Renal cortex interstitium (tissue), 11 donors: ENCODE results near the gene RAN. TPM values are rescaled to one million over a fixed set of nuclear protein-coding genes. Genes with fewer than 3 reads are reported as not detected.
A peak's percentile ranks its signal among the peaks of the same experiment; 100 is the strongest.
"Not testable (repeated sequence)": the region's sequence is repeated elsewhere in the genome, so short reads cannot be mapped to it uniquely, and the experiment has no call there.

Source experiments
- DNase-seq, 11 donors: peaks; one replicate each; pipeline ENCODE4 v3.0.0-alpha.2; 2013; ENCODE audit warnings: low read depth in 9 of 11, low spot score in 4 of 11; ENCODE audit errors: extremely low read depth in 1 of 11
- polyA plus RNA-seq, 3 donors: library from polyadenylated mRNA; unstranded; fragments of 120-200 nt; gene quantifications; one replicate each; pipeline ENCODE4 v1.2.1, GENCODE V29; 2013; ENCODE audit not compliant: insufficient read length in 3 of 3

Gene RAN
- polyA plus RNA-seq, 3 donors: 533 to 711 (median 697) TPM

DNA sequence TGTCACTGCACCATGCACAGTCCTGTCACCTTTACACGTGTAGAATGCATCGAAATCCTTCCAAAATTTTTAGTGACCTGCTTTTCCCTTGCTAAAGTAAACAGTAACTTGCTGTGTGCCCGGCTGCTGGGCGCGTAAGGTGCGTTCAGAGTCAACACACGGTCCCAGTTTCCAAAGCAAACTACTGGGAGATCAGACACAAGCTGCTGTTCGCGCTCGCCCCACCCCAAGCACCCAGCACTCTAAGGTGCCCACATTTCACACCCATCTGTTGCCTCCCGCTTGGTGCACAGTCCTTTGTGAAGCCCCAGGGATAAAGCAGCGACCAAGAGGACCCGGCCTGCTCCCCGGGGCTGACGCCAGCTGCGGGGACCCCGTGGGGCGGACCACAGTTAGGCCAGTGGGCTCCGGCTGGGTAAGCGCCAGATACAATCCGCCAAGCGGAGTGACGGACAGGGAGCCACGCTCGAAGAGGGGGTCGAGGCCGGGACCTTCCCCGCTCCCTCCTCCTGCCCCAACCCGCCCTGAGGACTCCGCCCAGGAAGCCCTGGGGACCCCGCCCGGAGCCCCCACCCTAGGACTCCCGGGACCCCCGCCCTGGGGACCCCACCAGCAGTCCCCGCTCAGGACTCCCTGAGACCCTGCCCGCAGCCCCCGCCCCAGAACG is 33.4 kb upstream of the RAN start:
- DNase-seq: no peak

DNA sequence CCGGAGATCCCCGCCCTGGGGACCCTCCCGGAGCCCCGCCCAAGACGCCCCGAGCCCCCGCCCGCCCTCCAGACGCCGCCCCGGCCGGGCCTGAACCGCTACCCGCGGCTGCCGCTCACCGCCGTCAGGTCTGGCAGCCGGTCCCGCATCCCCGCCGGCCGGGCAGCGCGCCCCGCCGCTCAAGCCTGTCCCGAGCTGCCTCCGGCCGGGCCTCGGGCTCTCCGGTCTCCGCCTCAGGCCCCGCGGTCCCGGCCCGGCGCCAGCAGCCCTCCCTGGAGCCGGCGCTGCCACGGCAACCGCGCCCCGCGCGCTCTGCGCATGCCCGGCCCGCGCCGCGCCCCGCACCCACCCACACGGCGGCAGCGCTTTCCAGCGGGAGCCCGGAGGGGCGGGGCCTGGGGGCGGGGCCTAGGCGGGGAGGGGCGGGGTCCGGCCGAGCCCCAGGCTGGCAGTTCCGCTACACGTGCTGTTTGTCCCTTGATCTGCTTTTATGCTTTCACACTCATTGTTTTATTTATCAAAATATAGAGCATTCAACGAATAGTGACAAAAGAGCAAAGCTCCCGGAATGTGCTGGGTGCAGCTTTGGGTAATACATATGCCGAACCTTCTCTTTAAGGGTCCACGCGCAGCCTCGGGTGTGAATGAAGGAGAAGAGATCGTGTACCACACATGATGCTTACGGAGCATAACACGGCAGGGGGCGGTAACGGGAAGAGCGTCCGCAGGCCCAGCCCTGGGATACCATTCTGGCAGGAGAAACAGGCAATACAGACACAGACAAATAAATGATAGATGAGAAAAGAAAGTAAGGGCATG is 32.7 kb upstream of the RAN start, which contains the start of gene STX2:
Gene STX2, minus strand, starts transcription at position 300 of the 819 bp plus-strand sequence. Its CDS starts 151 bp downstream, at position 149.
- peak in 9 of 11 donors; percentile 55 to 81 (median 78) for DNase-seq

DNA sequence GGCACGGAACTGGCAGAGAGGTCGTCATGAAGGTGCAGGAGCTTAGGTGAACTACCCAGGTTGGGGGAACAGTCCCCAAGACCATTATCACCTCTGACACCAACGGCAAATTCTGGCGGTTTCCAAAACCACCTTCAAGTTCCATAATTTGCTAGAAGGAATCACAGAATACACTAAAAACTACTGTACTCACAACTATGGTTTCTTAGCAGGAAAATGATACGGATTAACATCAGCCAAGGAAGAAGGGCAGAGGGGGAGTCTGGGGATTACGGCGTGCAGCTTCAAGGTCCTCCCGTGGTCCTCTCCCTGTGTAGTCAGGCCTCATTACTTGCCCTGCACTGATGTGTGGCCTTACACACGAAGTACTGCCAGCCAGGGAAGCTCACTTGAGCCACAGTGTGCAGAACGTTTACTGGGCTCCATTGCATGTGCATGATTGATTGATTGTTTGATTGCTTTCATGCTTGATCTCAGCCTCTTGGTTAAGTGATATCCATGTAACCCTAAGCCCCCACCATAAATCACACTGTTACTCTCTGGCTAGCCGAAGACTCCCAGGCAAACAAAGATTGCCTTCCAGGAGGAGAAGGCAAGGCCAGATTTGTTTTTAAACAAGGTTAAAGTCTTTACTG is 32.0 kb upstream of the RAN start:
- peak in 5 of 11 donors; percentile 39 to 75 (median 58) for DNase-seq

- DNase-seq: no peak
These were observed 25.5 kb upstream of the RAN start for GRCh38 chr12:130846369-130846768.

DNA sequence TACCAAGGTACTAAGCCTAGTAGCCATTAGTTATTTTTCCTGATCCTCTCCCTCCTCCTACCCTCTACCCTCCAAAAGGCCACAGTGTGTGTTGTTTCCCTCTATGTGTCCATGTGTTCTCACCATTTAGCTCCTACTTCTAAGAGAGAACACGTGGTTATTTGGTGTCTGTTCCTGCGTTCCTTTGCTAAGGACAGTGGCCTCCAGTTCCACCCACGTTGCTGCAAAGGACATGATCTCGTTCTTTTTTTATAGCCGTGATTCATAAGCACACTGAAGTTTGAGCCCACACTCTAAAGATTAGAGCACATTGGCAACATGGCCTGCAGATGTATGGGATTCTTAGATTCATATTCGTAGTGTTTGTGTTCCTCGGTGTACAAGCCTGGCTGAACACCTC is 24.8 kb upstream of the RAN start:
- DNase-seq: no peak

DNA sequence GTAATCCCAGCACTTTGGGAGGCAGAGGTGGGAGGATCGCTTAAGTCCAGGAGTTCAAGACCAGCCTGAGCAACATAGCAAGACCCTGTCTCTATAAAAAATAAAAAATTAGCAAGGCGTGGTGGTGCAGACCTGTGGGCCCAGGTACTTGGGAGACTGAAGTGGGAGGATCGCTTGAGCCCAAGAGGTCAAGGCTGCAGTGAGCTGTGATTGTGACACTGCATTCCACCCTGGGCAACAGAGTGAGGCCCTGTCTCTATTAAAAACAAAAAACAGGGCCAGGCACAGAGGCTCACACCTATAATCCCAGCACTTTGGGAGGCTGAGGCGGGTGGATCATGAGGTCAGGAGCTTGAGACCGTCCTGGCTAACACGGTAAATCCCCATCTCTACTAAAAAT is 23.8 kb upstream of the RAN start:
- DNase-seq: not testable (repeated sequence)

- DNase-seq: not testable (repeated sequence)
These were observed 23.0 kb upstream of the RAN start for GRCh38 chr12:130848785-130849305.

DNA sequence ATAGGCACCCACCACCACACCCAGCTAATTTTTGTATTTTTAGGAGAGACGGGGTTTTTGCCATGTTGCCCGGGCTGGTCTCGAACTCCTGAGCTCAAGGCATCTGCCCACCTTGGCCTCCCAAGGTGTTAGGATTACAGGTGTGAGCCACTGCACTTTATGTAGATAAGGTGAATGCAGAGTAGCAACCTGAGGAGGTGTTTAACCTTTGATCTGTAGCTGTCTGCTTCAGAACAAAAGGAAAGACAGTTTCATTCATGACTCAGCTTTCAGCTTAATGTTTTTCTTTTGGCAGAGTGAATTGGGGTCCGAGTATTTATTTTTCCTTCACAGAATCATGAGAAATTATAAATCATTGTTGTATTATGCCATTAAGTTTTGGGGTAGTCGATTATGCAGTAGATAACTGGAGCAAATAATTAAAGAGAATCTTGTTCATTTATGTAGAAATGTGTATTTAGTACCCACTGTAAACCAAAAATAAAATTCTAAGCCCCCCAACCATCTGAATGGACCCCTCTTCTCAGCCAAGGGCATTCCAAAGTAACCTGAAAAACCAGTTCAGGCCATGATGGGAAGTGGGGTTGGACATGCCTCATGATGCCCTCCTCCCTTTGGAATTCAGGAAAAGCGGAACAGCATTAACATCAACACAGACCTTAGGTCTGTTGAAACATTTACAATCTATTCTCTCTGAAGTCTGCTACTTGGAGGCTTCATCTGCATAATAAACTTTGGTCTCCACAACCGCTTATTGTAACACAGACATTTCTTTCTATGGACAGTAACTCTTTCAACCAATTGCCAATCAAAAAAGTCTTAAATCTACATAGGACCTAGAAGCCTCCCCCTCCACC is 22.1 kb upstream of the RAN start:
- peak in 3 of 11 donors; percentile 63 to 80 (median 77) for DNase-seq

- DNase-seq: no peak
These were observed 21.3 kb upstream of the RAN start for GRCh38 chr12:130850418-130851021.

DNA sequence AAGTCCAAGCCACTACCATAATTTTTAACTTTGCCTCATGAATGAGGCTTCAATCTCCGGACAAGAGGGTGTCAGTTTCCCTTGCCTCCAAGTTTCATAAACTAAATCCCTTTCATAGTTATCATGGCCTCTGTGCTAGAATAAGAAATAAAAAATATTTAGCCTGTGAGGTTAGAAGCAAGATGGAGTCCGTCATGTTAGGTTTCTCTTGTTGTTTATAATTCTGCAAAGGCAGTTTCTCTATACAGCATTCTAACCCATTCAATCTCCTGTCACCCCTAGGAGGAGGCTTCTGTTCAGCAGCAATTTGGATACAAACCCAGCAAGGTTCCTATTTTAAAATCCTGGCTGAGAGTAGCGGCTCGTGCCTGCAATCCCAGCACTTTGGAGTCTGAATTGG is 15.8 kb upstream of the RAN start:
- DNase-seq: no peak

DNA sequence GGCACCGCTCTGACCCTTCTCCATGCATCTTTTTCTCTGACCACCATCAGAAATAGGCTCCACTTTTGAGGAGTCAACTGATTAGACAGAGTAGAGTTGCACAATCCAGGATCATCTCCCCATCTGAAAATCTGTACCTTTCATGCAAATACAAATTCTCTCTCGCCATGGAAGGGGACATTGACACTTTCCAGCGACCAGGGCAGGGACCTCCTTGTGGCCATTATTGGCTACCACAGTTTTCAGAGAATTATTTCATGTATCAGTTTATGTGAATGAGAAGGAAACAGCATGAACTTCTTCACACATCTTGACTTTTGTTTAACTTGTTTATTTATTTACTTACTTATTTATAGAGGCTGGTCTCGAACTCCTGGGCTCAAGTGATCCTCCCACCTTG is 13.8 kb upstream of the RAN start:
- no peak for DNase-seq

- no peak for DNase-seq
These were observed 12.7 kb upstream of the RAN start for GRCh38 chr12:130859161-130859560.

DNA sequence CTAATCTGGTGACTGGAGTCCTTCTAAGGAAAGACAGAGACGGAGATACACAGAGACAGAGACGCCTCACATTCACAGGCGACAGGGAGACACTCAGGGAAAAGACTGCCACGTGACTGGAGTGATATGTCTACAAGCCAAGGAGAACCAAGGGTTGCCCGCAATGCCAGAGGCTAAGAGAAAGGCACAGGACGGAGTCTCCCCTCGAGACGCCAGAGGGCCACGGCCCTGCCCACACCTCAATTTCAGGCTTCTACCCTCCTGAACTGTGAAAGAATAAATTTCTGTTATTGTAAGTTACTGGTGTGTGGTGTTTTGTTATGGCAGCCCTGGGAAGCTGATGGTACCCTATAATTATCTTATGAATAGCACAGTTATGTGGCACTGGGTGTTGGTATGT is 11.6 kb upstream of the RAN start:
- DNase-seq: no peak

DNA sequence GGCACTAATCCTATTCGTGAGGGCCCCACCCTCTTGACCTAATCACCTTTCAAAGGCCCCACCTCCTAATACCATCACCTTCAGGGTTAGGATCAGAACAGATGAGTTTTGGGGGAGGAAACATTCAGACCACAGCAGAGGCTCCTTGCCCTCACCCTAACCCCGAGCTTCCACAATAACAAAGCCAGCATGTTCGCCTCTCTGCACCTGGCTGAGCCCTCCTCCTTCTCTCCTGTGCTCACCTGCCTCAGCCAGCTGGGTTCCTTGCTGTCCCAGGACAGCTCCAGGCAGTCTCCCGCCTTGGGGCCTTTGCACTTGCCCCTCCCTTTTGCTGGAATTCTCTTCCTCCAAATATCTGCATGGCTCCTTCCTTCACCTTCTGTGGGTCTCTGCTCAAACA is 9.7 kb upstream of the RAN start:
- DNase-seq: no peak

- DNase-seq: not testable (repeated sequence)
These were observed 9.1 kb upstream of the RAN start for GRCh38 chr12:130862771-130863170.

GRCh38 chr12:130863298-130863697 is 8.6 kb upstream of the RAN start:
- DNase-seq: no peak

DNA sequence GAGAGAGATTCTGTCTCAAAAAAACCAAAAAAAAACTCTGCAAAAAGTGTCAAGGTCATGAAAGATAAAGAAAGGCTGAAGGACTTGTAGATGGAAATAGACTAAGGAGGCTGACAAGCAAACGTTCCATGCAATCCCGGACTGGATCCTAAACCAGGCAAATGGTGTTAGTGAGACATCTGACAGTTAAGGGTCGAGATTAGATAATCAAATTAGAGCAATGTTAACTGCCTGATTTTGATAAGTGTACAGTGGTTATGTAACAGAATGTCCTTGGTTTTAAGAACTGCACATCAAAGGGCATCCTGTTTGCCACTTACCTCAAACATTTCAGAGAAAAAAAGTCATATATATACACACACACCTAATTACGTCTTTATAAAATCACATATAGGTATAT is 3.5 kb upstream of the RAN start:
- DNase-seq: no peak

GRCh38 chr12:130870442-130871285 is 1.2 kb upstream of the RAN start:
- DNase-seq: peak in 1 of 11 donors; percentile 38
